Measurements from ENCODE around the gene RAD51B. TPM values are rescaled to one million over a fixed set of nuclear protein-coding genes. Genes with fewer than 3 reads are reported as not detected.
"Not testable (repeated sequence)": the region's sequence is repeated elsewhere in the genome, so short reads cannot be mapped to it uniquely, and the experiment has no call there.

Gene RAD51B
- total and polyA plus RNA-seq, 9 of the 15 experiments (the other 6 are each of a cell fraction or from before 2014, with no cell fraction given) = 8.5 to 17.3 (median 11.3) TPM

DNA sequence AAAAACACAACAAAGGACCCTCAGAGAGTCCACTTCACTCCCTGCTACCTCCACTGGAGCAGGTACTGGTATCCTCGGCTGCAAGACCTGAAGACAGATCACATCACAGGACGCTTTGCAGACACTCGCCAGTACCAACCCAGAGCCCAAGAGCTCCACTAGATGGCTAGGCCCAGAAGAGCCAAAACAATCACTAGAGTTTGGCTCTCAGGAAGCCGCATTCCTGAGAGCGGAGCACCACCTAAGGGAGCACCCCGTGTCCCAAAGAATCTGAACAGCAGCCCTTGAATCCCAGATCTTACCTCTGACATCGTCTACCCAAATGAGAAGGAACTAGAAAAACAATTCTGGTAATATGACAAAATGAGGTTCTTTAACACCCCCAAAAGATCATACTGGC, 399.8 kb downstream of the RAD51B start:
- Histone ChIP-seq H3K27ac (ENCODE audit: extremely low read depth, low read depth, low read length) (no peak overlapping the region), H3K79me2 (ENCODE audit: control insufficient read depth, insufficient read depth, low read length) (no peaks in the 10 kb centered on the region), H3K4me1 (replicated peaks in 1 of 2; ENCODE audit: control insufficient read depth in 2 of 2, insufficient read depth in 2 of 2, low read length in 2 of 2) (peaks cover 0 to 12% of the 10 kb centered on the region in 2 experiments; a peak in 3 of 5 replicates), H4K20me1 (replicated peaks; ENCODE audit: control insufficient read depth, insufficient read depth, low read length) (no peaks in the 10 kb centered on the region), H3K9me3 (replicated peaks; ENCODE audit: control insufficient read depth, insufficient read depth, low read depth, low read length) (no peaks in the 10 kb centered on the region), H3K9me1 (ENCODE audit: control insufficient read depth, insufficient read depth, low read length) (no peaks in the 10 kb centered on the region), H2AFZ (ENCODE audit: low read depth, low read length) (no peak overlapping the region), H3K27me3 (ENCODE audit: control insufficient read depth in 2 of 2, insufficient read depth in 2 of 2, low read length in 2 of 2) (no peaks in the 10 kb centered on the region), H3K36me3 (ENCODE audit: control insufficient read depth, insufficient read depth, low read length) (no peaks in the 10 kb centered on the region), H3K4me3 (no peak overlapping the region), H3K4me2 (ENCODE audit: insufficient read depth, low read length) (no peak overlapping the region), H3K9ac (ENCODE audit: insufficient read depth in 1 of 2, low read depth in 2 of 2, low read length in 2 of 2) (no peak overlapping the region)
- no TSS peak for BruUV-seq (replicated peaks)
- ATAC-seq (no peak), FAIRE-seq (no peak), DNase-seq (ENCODE audit: extremely low read depth in 1 of 4, low spot score in 3 of 4) (no peak)
- WGBS (ENCODE audit: insufficient coverage, low coverage, missing lambda C conversion rate) = 80% methylated on average over 7 of the region's 7 CpGs
- in situ Hi-C loops (cut with MboI) (no loop called here), intact Hi-C loops (cut with micrococcal nuclease) (no loop called here)
- CTCF ChIA-PET (ENCODE audit: low intra/inter-chr PET ratio) = no interaction called here
- POLR2A ChIA-PET = no interaction called here
- TF ChIP-seq, protein P1, sequence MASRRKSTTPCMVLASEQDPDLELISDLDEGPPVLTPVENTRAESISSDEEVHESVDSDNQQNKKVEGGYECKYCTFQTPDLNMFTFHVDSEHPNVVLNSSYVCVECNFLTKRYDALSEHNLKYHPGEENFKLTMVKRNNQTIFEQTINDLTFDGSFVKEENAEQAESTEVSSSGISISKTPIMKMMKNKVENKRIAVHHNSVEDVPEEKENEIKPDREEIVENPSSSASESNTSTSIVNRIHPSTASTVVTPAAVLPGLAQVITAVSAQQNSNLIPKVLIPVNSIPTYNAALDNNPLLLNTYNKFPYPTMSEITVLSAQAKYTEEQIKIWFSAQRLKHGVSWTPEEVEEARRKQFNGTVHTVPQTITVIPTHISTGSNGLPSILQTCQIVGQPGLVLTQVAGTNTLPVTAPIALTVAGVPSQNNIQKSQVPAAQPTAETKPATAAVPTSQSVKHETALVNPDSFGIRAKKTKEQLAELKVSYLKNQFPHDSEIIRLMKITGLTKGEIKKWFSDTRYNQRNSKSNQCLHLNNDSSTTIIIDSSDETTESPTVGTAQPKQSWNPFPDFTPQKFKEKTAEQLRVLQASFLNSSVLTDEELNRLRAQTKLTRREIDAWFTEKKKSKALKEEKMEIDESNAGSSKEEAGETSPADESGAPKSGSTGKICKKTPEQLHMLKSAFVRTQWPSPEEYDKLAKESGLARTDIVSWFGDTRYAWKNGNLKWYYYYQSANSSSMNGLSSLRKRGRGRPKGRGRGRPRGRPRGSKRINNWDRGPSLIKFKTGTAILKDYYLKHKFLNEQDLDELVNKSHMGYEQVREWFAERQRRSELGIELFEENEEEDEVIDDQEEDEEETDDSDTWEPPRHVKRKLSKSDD (conservative IDR thresholded peaks at IDR 0.05; ENCODE audit: low read length) = no peak
- TF ChIP-seq, protein P2, sequence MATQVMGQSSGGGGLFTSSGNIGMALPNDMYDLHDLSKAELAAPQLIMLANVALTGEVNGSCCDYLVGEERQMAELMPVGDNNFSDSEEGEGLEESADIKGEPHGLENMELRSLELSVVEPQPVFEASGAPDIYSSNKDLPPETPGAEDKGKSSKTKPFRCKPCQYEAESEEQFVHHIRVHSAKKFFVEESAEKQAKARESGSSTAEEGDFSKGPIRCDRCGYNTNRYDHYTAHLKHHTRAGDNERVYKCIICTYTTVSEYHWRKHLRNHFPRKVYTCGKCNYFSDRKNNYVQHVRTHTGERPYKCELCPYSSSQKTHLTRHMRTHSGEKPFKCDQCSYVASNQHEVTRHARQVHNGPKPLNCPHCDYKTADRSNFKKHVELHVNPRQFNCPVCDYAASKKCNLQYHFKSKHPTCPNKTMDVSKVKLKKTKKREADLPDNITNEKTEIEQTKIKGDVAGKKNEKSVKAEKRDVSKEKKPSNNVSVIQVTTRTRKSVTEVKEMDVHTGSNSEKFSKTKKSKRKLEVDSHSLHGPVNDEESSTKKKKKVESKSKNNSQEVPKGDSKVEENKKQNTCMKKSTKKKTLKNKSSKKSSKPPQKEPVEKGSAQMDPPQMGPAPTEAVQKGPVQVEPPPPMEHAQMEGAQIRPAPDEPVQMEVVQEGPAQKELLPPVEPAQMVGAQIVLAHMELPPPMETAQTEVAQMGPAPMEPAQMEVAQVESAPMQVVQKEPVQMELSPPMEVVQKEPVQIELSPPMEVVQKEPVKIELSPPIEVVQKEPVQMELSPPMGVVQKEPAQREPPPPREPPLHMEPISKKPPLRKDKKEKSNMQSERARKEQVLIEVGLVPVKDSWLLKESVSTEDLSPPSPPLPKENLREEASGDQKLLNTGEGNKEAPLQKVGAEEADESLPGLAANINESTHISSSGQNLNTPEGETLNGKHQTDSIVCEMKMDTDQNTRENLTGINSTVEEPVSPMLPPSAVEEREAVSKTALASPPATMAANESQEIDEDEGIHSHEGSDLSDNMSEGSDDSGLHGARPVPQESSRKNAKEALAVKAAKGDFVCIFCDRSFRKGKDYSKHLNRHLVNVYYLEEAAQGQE (IDR thresholded peaks at IDR 0.05; ENCODE audit: borderline replicate concordance) = no peak
- TF ChIP-seq, protein P2 (CRISPR knock-in tag; IDR thresholded peaks at IDR 0.05; ENCODE audit: low read depth) = no peak

DNA sequence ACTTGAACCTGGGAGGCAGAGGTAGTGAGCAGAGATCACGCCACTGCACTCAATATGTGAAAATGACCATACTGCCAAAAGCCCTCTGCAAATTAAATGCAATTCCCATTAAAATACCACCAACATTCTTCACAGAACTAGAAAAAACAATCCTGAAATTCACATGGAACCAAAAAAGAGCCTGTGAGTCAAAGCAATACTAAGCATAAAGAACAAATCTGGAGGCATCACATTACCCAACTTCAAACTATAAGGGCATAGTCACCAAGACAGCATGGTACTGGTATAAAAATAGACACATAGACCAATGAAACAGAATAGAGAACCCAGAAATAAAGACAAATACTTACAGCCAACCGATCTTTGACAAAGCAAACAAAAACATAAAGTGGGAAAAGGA, 401.5 kb downstream of the RAD51B start:
- H3K36me3 ChIP-seq (ENCODE audit: control insufficient read depth, insufficient read depth, low read length); H3K27ac ChIP-seq (ENCODE audit: extremely low read depth, low read depth, low read length); H3K79me2 ChIP-seq (ENCODE audit: control insufficient read depth, insufficient read depth, low read length); H2AFZ ChIP-seq (ENCODE audit: low read depth, low read length); in situ Hi-C loops (cut with MboI); H3K4me2 ChIP-seq (ENCODE audit: insufficient read depth, low read length); H4K20me1 ChIP-seq (replicated peaks; ENCODE audit: control insufficient read depth, insufficient read depth, low read length); H3K4me3 ChIP-seq; BruUV-seq (replicated peaks); intact Hi-C loops (cut with micrococcal nuclease); ATAC-seq; FAIRE-seq; DNase-seq (ENCODE audit: extremely low read depth in 1 of 4, low spot score in 3 of 4); H3K9me1 ChIP-seq (ENCODE audit: control insufficient read depth, insufficient read depth, low read length); H3K9ac ChIP-seq (ENCODE audit: insufficient read depth in 1 of 2, low read depth in 2 of 2, low read length in 2 of 2); H3K9me3 ChIP-seq (replicated peaks; ENCODE audit: control insufficient read depth, insufficient read depth, low read depth, low read length); CTCF ChIA-PET (ENCODE audit: low intra/inter-chr PET ratio); H3K27me3 ChIP-seq (ENCODE audit: control insufficient read depth in 2 of 2, insufficient read depth in 2 of 2, low read length in 2 of 2): not testable (repeated sequence)
- 78% methylated on average over 2 of the region's 2 CpGs for WGBS (ENCODE audit: insufficient coverage, low coverage, missing lambda C conversion rate)
- peaks cover 0 to 11% of the 10 kb centered on the region in 2 experiments; a peak in 3 of 5 replicates for H3K4me1 ChIP-seq (replicated peaks in 1 of 2; ENCODE audit: control insufficient read depth in 2 of 2, insufficient read depth in 2 of 2, low read length in 2 of 2)
- POLR2A ChIA-PET = interaction anchor here (0.6 kb wide), 1 partner anchor 875 kb away, joined by 3 read pairs; no protein-coding TSS in a partner anchor

Measured in K562 (cell line).